Breast epithelium (tissue), 3 donors: ENCODE data around the gene PEMT.

ENCODE experiments used
- CTCF ChIP-seq, 3 donors: fragments of 450-650 bp; IDR thresholded peaks; one replicate each; pipeline ENCODE4 v1.5.1; 2016 to 2017; ENCODE audit warnings: antibody characterized with exemption in 3 of 3, mild to moderate bottlenecking in 3 of 3, moderate library complexity in 3 of 3
- POLR2A ChIP-seq: fragments of 450-650 bp; IDR thresholded peaks from one replicate; pipeline ENCODE4 v1.6.1; 2016; ENCODE audit warnings: antibody characterized with exemption, mild to moderate bottlenecking, moderate library complexity

GRCh38 chr17:17492085-17492484, 99.4 kb downstream of the PEMT start:
- TF ChIP-seq CTCF (IDR thresholded peaks at IDR 0.05) (no peak), POLR2A (no peak)
